Keratinocyte (primary cell): ENCODE results near the gene SNAPC4. TPM values are rescaled to one million over a fixed set of nuclear protein-coding genes. Genes with fewer than 3 reads are reported as not detected.

Experiments used
- DNase-seq: peaks from one replicate; pipeline ENCODE4 v3.0.0-alpha.2; 2011; ENCODE audit warnings: low read depth, missing footprints, low spot score
- FAIRE-seq: peaks from 2 replicates; lab custom pipeline; 2011; peaks lifted over from hg19 to GRCh38; lab: Jason Lieb, UNC
- H2AFZ ChIP-seq: 2 replicates; pipeline ENCODE4 v1.6.0; 2012; ENCODE audit warnings: low read length, control low read depth, inconsistent platforms; ENCODE audit not compliant: control insufficient read depth
- H3K27ac ChIP-seq: 2 replicates; pipeline ENCODE4 v1.5.1; 2011; ENCODE audit warnings: low read length; ENCODE audit not compliant: control insufficient read depth, insufficient read depth
- H3K27me3 ChIP-seq: 3 replicates; pipeline ENCODE4 v1.6.0; 2011; ENCODE audit warnings: low read length; ENCODE audit not compliant: control insufficient read depth, insufficient read depth; ENCODE audit errors: extremely low read depth
- H3K36me3 ChIP-seq, 2 experiments: 2 replicates in 1 of 2; 3 replicates in 1 of 2; pipeline ENCODE4 v1.5.1; 2011; ENCODE audit warnings: low read length in 2 of 2, mild to moderate bottlenecking in 1 of 2; ENCODE audit not compliant: control insufficient read depth in 2 of 2, insufficient read depth in 2 of 2; ENCODE audit errors: extremely low read depth in 1 of 2
- H3K4me1 ChIP-seq: 3 replicates; pipeline ENCODE4 v1.5.1; 2011; ENCODE audit warnings: low read length; ENCODE audit not compliant: control insufficient read depth, insufficient read depth; ENCODE audit errors: extremely low read depth
- H3K4me2 ChIP-seq: 3 replicates; pipeline ENCODE4 v1.6.0; 2011; ENCODE audit warnings: low read depth, low read length; ENCODE audit not compliant: control insufficient read depth, insufficient read depth; ENCODE audit errors: extremely low read depth
- H3K4me3 ChIP-seq, 3 experiments: fragments of 200-600 bp in 1 of 3; sonication (generic) in 1 of 3; 2 replicates in 2 of 3; 3 replicates in 1 of 3; pipeline ENCODE4 v1.5.1; 2011 to 2016; ENCODE audit warnings: low read length in 3 of 3, mild to moderate bottlenecking in 3 of 3, control low read depth in 2 of 3, inconsistent platforms in 1 of 3, low read depth in 1 of 3, mixed read lengths in 1 of 3, mixed run types in 1 of 3, moderate library complexity in 1 of 3; ENCODE audit not compliant: control insufficient read depth in 2 of 3, insufficient read depth in 2 of 3; ENCODE audit errors: extremely low read depth in 1 of 3
- H3K79me2 ChIP-seq: 2 replicates; pipeline ENCODE4 v1.6.0; 2012; ENCODE audit warnings: low read length; ENCODE audit not compliant: control insufficient read depth, insufficient read depth
- H3K9ac ChIP-seq: 3 replicates; pipeline ENCODE4 v1.6.0; 2011; ENCODE audit warnings: low read length; ENCODE audit not compliant: control insufficient read depth, insufficient read depth; ENCODE audit errors: extremely low read depth
- H3K9me1 ChIP-seq: 3 replicates; pipeline ENCODE4 v1.6.0; 2011; ENCODE audit warnings: low read length; ENCODE audit not compliant: control insufficient read depth, insufficient read depth; ENCODE audit errors: extremely low read depth
- H3K9me3 ChIP-seq: 2 replicates; pipeline ENCODE4 v1.5.1; 2012; ENCODE audit warnings: low read depth, low read length; ENCODE audit not compliant: control insufficient read depth
- H4K20me1 ChIP-seq: 3 replicates; pipeline ENCODE4 v1.6.0; 2011; ENCODE audit warnings: low read length; ENCODE audit not compliant: control insufficient read depth, insufficient read depth; ENCODE audit errors: extremely low read depth
- CTCF ChIP-seq, 3 experiments: IDR thresholded peaks in 1 of 3; conservative IDR thresholded peaks in 1 of 3; optimal IDR thresholded peaks in 1 of 3; 2 replicates in 2 of 3; 3 replicates in 1 of 3; pipeline versions ENCODE3 to v1.5.1; 2011; ENCODE audit warnings: low read length in 3 of 3, mild to moderate bottlenecking in 3 of 3, moderate library complexity in 2 of 3, control low read depth in 1 of 3, inconsistent platforms in 1 of 3; ENCODE audit not compliant: insufficient read depth in 2 of 3; ENCODE audit errors: extremely low read depth in 1 of 3
- EZH2 ChIP-seq: IDR thresholded peaks from one replicate; pipeline ENCODE4 v1.6.1; 2012; ENCODE audit warnings: inconsistent platforms, mild to moderate bottlenecking, low read length, moderate library complexity
- dilution Hi-C: fragments of 300-500 bp; cut with MboI; formaldehyde crosslinking; loops from one replicate; pipeline ENCODE4 v1.7.0; 2020; ENCODE audit warnings: low sequenced_read_pairs; ENCODE audit not compliant: extremely low pct_ligation_motif_present
- polyA plus RNA-seq, 5 experiments: library from polyadenylated mRNA; depleted of rRNA in 3 of 5; stranded (reverse) in 3 of 5; stranded (forward) in 1 of 5; unstranded in 1 of 5; fragments of >200 nt; gene quantifications; 1 replicate in 1 of 5; 2 replicates in 3 of 5; 3 replicates in 1 of 5; pipeline versions ENCODE4 v1.2.1 to v1.2.3, GENCODE V29; 2011 to 2012; ENCODE audit warnings: missing spikeins in 2 of 5, low read depth in 1 of 5, low replicate concordance in 1 of 5

The SNAPC4 gene
- polyA plus RNA-seq, 1 donor (not counting 4 experiments of a cell fraction or from before 2014, with no cell fraction given), result 3.6 TPM

GRCh38 chr9:136399176-136400037 is 563 bp downstream of the SNAPC4 start:
- Histone ChIP-seq H3K27me3 (no peaks in the 10 kb centered on the region), H4K20me1 (peaks cover 5% of the 10 kb centered on the region), H3K27ac (peak overlapping the region; percentile 60), H3K4me1 (peaks cover 12% of the 10 kb centered on the region), H3K79me2 (peaks cover 37% of the 10 kb centered on the region), H2AFZ (no peak overlapping the region), H3K9ac (peak overlapping the region; percentile 92), H3K4me3 (peak overlapping the region; percentile 71 to 88 (median 75)), H3K9me3 (no peaks in the 10 kb centered on the region), H3K36me3 (peaks cover 34 to 41% of the 10 kb centered on the region in 2 experiments), H3K4me2 (peak overlapping the region; percentile 91), H3K9me1 (peaks cover 4% of the 10 kb centered on the region)
- FAIRE-seq (no peak), DNase-seq (no peak)
- dilution Hi-C loops, result no loop called here
- TF ChIP-seq CTCF (optimal IDR thresholded peaks at IDR 0.05 in 1 of 3, IDR thresholded peaks at IDR 0.05 in 1 of 3, conservative IDR thresholded peaks at IDR 0.05 in 1 of 3; ENCODE audit: extremely low read depth in 1 of 3, insufficient read depth in 2 of 3, low read length in 3 of 3) (no peak), EZH2 (no peak)

DNA sequence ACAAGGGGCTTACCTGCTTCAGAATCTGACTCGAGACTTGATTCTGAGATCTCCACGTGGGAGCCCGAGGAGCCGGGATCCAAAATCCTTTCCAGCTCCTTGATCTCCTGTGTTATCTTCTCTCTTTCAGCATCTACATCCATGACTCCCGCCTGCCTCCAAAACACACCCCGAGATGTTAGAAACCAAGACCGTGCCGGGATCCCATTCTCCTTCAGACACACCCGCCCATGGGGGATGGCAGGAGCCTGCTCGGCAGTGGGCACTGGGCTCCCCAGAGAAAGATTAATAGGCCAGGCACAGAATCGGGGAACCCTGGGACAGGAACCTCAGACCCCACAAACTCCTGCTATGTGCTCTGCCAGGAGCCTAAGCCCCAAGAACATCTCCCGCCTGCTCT is 1.7 kb downstream of the SNAPC4 start:
- FAIRE-seq (no peak), DNase-seq (no peak)
- Histone ChIP-seq H3K27me3 (no peaks in the 10 kb centered on the region), H3K4me1 (peaks cover 12% of the 10 kb centered on the region), H3K9ac (peak overlapping the region; percentile 92), H3K4me3 (peak overlapping the region in 1 of 3 experiments; percentile 75), H3K4me2 (peak overlapping the region; percentile 91), H3K9me3 (no peaks in the 10 kb centered on the region), H2AFZ (no peak overlapping the region), H3K27ac (no peak overlapping the region), H3K9me1 (peaks cover 4% of the 10 kb centered on the region), H3K36me3 (peaks cover 42 to 44% of the 10 kb centered on the region in 2 experiments), H4K20me1 (peaks cover 5% of the 10 kb centered on the region), H3K79me2 (peaks cover 37% of the 10 kb centered on the region)
- TF ChIP-seq CTCF (optimal IDR thresholded peaks at IDR 0.05 in 1 of 3, IDR thresholded peaks at IDR 0.05 in 1 of 3, conservative IDR thresholded peaks at IDR 0.05 in 1 of 3; ENCODE audit: extremely low read depth in 1 of 3, insufficient read depth in 2 of 3, low read length in 3 of 3) (no peak), EZH2 (no peak)
- dilution Hi-C loops, result no loop called here
